Measurements from ENCODE around the gene PELI2.

DNA sequence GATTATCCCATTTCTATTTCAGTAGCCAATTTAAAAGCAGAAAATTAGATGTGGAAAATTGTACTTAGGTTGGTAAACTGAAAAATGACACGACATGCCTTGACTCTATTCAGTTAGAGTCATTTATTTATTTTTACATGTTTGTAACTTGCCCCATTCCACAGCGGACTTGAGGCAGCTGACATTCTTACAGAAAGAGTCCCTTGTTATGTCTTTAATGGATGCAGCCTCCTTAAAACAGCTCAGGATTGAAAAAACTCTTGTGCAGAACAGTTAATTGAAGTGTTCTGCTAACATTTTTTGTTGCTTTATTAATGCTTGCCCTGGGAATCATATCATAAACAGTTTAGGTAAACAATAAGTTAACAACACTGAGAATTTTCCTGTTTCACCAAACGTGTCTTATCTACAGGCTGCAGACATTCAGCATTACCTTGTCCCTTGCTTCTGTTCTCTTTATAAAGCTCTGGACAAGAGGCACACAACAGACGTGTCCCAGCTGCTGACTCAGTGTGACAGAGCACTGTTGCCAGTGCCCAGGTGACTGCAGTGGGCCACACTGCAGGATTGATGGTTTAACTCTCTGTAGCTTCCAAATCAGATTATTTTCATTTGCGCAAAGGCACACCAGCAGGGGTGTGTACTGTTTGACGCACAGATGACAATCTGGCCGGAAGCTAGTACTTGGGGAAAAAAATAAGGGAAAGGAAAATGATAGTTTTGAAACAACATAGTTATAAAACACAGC, 101.6 kb downstream of the PELI2 start:
- TF ChIP-seq, protein P1, sequence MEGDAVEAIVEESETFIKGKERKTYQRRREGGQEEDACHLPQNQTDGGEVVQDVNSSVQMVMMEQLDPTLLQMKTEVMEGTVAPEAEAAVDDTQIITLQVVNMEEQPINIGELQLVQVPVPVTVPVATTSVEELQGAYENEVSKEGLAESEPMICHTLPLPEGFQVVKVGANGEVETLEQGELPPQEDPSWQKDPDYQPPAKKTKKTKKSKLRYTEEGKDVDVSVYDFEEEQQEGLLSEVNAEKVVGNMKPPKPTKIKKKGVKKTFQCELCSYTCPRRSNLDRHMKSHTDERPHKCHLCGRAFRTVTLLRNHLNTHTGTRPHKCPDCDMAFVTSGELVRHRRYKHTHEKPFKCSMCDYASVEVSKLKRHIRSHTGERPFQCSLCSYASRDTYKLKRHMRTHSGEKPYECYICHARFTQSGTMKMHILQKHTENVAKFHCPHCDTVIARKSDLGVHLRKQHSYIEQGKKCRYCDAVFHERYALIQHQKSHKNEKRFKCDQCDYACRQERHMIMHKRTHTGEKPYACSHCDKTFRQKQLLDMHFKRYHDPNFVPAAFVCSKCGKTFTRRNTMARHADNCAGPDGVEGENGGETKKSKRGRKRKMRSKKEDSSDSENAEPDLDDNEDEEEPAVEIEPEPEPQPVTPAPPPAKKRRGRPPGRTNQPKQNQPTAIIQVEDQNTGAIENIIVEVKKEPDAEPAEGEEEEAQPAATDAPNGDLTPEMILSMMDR (IDR thresholded peaks at IDR 0.05 in 4 of 5, conservative IDR thresholded peaks at IDR 0.05 in 1 of 5): no peak
- no peak for TF ChIP-seq POLR2A (IDR thresholded peaks at IDR 0.05)
